GM23338 (cell line): ENCODE data around the gene LRRC4. TPM values are rescaled to one million over a fixed set of nuclear protein-coding genes. Genes with fewer than 3 reads are reported as not detected.
A peak's percentile ranks its signal among the peaks of the same experiment; 100 is the strongest.

Experiments used
- ATAC-seq: fragments of 200-7000 bp; cut with Tn5 transposase; 3 replicates; pipeline ENCODE4 v1.9.1; 2020
- DNase-seq: peaks from one replicate; pipeline ENCODE4 v3.0.0-alpha.2; 2015; ENCODE audit warnings: low spot score
- H2AFZ ChIP-seq: fragments of 200-600 bp; sonication (generic); 2 replicates; pipeline ENCODE4 v1.8.0; 2016; ENCODE audit warnings: antibody characterized with exemption, mild to moderate bottlenecking, moderate library complexity
- H3F3A ChIP-seq: fragments of 200-600 bp; sonication (generic); replicated peaks from 2 replicates; pipeline ENCODE4 v1.8.0; 2017; ENCODE audit warnings: antibody characterized with exemption, mixed run types, low read depth
- H3K27ac ChIP-seq: fragments of 200-600 bp; sonication (generic); 2 replicates; pipeline ENCODE4 v1.6.1; 2016; ENCODE audit warnings: low read depth
- H3K27me3 ChIP-seq: fragments of 200-600 bp; sonication (generic); 2 replicates; pipeline ENCODE4 v1.8.0; 2016; ENCODE audit warnings: mild to moderate bottlenecking, mixed run types, moderate library complexity; ENCODE audit not compliant: insufficient read depth
- H3K36me3 ChIP-seq: fragments of 200-600 bp; sonication (generic); 2 replicates; pipeline ENCODE4 v1.8.0; 2016; ENCODE audit warnings: mild to moderate bottlenecking; ENCODE audit not compliant: insufficient read depth
- H3K4me1 ChIP-seq: fragments of 200-600 bp; sonication (generic); 2 replicates; pipeline ENCODE4 v1.8.0; 2016; ENCODE audit warnings: mild to moderate bottlenecking, moderate library complexity; ENCODE audit not compliant: insufficient read depth
- H3K4me2 ChIP-seq: fragments of 200-600 bp; sonication (generic); 2 replicates; pipeline ENCODE4 v1.7.1; 2017; ENCODE audit warnings: mixed run types
- H3K4me3 ChIP-seq: fragments of 200-600 bp; sonication (generic); 2 replicates; pipeline ENCODE4 v1.6.1; 2016; ENCODE audit warnings: mixed run types
- H3K79me2 ChIP-seq: fragments of 200-600 bp; sonication (generic); replicated peaks from 2 replicates; pipeline ENCODE4 v1.8.0; 2017; ENCODE audit warnings: mild to moderate bottlenecking; ENCODE audit not compliant: insufficient read depth
- H3K9me2 ChIP-seq: fragments of 200-600 bp; sonication (generic); 2 replicates; pipeline ENCODE4 v1.8.0; 2017; ENCODE audit not compliant: insufficient read depth
- H4K20me1 ChIP-seq: fragments of 200-600 bp; sonication (generic); replicated peaks from 2 replicates; pipeline ENCODE4 v1.8.0; 2017; ENCODE audit warnings: mild to moderate bottlenecking; ENCODE audit not compliant: insufficient read depth
- H3K27ac Mint-ChIP-seq: 2 replicates; pipeline ENCODE4 v1.8.0; 2020; ENCODE audit warnings: inconsistent platforms, mild to moderate bottlenecking, moderate library complexity, mixed read lengths
- H3K27me3 Mint-ChIP-seq: 3 replicates; pipeline ENCODE4 v1.8.0; 2022; ENCODE audit warnings: low read depth, mild to moderate bottlenecking, moderate library complexity, mixed read lengths, inconsistent platforms; ENCODE audit not compliant: insufficient read depth, poor library complexity
- H3K36me3 Mint-ChIP-seq: 3 replicates; pipeline ENCODE4 v1.8.0; 2021; ENCODE audit warnings: low read depth, mild to moderate bottlenecking, inconsistent platforms, moderate library complexity, mixed read lengths
- H3K4me1 Mint-ChIP-seq: 3 replicates; pipeline ENCODE4 v1.8.0; 2020; ENCODE audit warnings: mild to moderate bottlenecking, inconsistent platforms, mixed read lengths
- H3K4me3 Mint-ChIP-seq: 3 replicates; pipeline ENCODE4 v1.8.0; 2021; ENCODE audit warnings: moderate library complexity, mild to moderate bottlenecking, inconsistent platforms, mixed read lengths
- H3K9me3 Mint-ChIP-seq: 3 replicates; pipeline ENCODE4 v1.8.0; 2020; ENCODE audit warnings: moderate library complexity, mild to moderate bottlenecking, inconsistent platforms, mixed read lengths
- CREB1 ChIP-seq: fragments of 250-450 bp; sonication (Bioruptor Pico); IDR thresholded peaks from 2 replicates; pipeline ENCODE4 v1.5.0; 2020; ENCODE audit warnings: low read depth, mild to moderate bottlenecking, moderate library complexity
- EZH2 ChIP-seq: fragments of 200-600 bp; sonication (generic); IDR thresholded peaks from one replicate; pipeline ENCODE4 v1.8.0; 2017; ENCODE audit warnings: antibody characterized with exemption, mild to moderate bottlenecking, low read depth; ENCODE audit not compliant: unreplicated experiment
- EZH2phosphoT487 ChIP-seq: fragments of 200-600 bp; sonication (generic); IDR thresholded peaks from one replicate; pipeline ENCODE4 v1.8.1; 2018; ENCODE audit warnings: antibody characterized with exemption; ENCODE audit not compliant: unreplicated experiment
- JUNB ChIP-seq: IDR thresholded peaks from one replicate; pipeline ENCODE4 v1.6.1; 2016; ENCODE audit warnings: antibody characterized with exemption; ENCODE audit not compliant: unreplicated experiment
- NANOG ChIP-seq: IDR thresholded peaks from 2 replicates; pipeline ENCODE4 v1.6.1; 2016; ENCODE audit warnings: antibody characterized with exemption, borderline replicate concordance
- POLR2AphosphoS5 ChIP-seq: IDR thresholded peaks from 2 replicates; pipeline ENCODE4 v1.6.1; 2016; ENCODE audit warnings: antibody characterized with exemption, low read depth
- STAT1 ChIP-seq: IDR thresholded peaks from one replicate; pipeline ENCODE4 v1.6.1; 2016; ENCODE audit warnings: antibody characterized with exemption; ENCODE audit not compliant: unreplicated experiment
- ZNF114 ChIP-seq: fragments of 250-450 bp; sonication (Bioruptor Pico); IDR thresholded peaks from 2 replicates; pipeline ENCODE4 v1.5.0; 2020; ENCODE audit warnings: mild to moderate bottlenecking, moderate library complexity
- ZNF331 ChIP-seq: fragments of 250-450 bp; sonication (Bioruptor Pico); IDR thresholded peaks from 2 replicates; pipeline ENCODE4 v1.5.0; 2020; ENCODE audit warnings: low read depth, mild to moderate bottlenecking, moderate library complexity
- polyA plus RNA-seq: library from polyadenylated mRNA; unstranded; fragments of >200 nt; fragmentation: Nextera tagmentation; extraction: Ambion mirVana; gene quantifications from 2 replicates; pipeline ENCODE4 v1.2.1, GENCODE V29; 2016
- total RNA-seq: library from RNA; depleted of rRNA; stranded (reverse); fragments of >200 nt; shearing (Covaris generic); gene quantifications from 2 replicates; pipeline ENCODE4 v1.2.3, GENCODE V29; 2014
- TF ChIP-seq, protein P1 (sequence below), 2 experiments: fragments of 200-600 bp in 1 of 2; sonication (generic) in 1 of 2; conservative IDR thresholded peaks; 2 replicates each; pipeline versions ENCODE4 v1.5.1 to v1.6.1; 2016 to 2017; ENCODE audit warnings: antibody characterized with exemption in 2 of 2, low read depth in 2 of 2, mild to moderate bottlenecking in 2 of 2, moderate library complexity in 1 of 2
- TF ChIP-seq, protein P2 (sequence below): IDR thresholded peaks from 2 replicates; pipeline ENCODE4 v1.6.1; 2016; ENCODE audit warnings: antibody characterized with exemption
- TF ChIP-seq, protein P3 (sequence below): IDR thresholded peaks from one replicate; pipeline ENCODE4 v1.6.1; 2018; ENCODE audit warnings: antibody characterized with exemption; ENCODE audit not compliant: unreplicated experiment

LRRC4 gene
- total and polyA plus RNA-seq, 2 experiments from 2014 or later: 1.9 to 5.2 TPM

DNA sequence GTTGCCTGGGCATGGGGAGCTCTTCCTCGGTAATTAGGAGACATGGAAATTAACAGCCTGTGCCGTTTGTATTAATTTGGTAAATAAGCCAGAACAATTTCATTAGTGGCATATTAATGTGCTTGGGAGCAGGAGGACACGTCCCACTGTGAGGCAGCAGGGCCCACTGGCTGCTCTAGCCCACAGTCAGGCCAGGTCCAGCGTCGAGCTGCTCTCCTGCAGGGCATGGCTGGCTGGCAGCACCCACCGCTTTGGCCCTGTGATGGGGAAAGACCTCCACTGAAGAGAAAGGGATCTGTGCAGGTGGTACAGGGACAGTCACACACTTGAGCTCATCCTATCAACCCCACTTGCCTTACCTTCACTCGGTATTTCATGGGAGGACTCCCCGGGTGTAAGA, 37.5 kb upstream of the LRRC4 start (continued):
- TF ChIP-seq, protein P1, sequence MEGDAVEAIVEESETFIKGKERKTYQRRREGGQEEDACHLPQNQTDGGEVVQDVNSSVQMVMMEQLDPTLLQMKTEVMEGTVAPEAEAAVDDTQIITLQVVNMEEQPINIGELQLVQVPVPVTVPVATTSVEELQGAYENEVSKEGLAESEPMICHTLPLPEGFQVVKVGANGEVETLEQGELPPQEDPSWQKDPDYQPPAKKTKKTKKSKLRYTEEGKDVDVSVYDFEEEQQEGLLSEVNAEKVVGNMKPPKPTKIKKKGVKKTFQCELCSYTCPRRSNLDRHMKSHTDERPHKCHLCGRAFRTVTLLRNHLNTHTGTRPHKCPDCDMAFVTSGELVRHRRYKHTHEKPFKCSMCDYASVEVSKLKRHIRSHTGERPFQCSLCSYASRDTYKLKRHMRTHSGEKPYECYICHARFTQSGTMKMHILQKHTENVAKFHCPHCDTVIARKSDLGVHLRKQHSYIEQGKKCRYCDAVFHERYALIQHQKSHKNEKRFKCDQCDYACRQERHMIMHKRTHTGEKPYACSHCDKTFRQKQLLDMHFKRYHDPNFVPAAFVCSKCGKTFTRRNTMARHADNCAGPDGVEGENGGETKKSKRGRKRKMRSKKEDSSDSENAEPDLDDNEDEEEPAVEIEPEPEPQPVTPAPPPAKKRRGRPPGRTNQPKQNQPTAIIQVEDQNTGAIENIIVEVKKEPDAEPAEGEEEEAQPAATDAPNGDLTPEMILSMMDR (conservative IDR thresholded peaks at IDR 0.05; ENCODE audit: low read depth in 2 of 2): no peak
- TF ChIP-seq STAT1 (no peak), CREB1 (CRISPR knock-in tag) (no peak), EZH2 (no peak), ZNF114 (CRISPR knock-in tag) (no peak), POLR2AphosphoS5 (no peak)
- TF ChIP-seq, protein P2, sequence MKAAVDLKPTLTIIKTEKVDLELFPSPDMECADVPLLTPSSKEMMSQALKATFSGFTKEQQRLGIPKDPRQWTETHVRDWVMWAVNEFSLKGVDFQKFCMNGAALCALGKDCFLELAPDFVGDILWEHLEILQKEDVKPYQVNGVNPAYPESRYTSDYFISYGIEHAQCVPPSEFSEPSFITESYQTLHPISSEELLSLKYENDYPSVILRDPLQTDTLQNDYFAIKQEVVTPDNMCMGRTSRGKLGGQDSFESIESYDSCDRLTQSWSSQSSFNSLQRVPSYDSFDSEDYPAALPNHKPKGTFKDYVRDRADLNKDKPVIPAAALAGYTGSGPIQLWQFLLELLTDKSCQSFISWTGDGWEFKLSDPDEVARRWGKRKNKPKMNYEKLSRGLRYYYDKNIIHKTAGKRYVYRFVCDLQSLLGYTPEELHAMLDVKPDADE: no peak

DNA sequence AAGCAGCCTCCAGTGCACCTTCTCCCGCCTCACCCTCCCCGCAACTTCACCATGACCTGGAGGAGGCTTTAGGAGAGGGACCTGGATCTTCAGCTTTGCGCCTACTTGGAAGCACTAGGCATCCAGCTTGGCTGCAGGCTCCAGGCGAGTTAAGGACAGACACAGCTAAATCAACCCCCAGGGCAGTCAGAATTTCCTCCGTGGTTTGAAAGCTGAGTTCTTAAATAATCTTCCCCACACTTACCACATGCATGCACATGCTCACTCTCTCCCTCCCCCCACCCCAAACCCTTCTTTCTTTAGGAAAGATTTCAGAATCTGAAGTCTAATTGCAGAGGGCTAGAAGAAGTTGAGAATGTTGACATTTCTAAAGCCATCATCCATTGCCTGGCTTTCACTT, 36.7 kb upstream of the LRRC4 start:
- Histone ChIP-seq H3K27ac (no peak overlapping the region), H3K79me2 (no peaks in the 10 kb centered on the region), H3K9me2 (no peaks in the 10 kb centered on the region), H3K4me3 (no peak overlapping the region), H4K20me1 (peaks cover 4% of the 10 kb centered on the region), H3K4me2 (no peak overlapping the region), H3K27me3 (no peaks in the 10 kb centered on the region), H3F3A (no peaks in the 10 kb centered on the region), H3K4me1 (no peaks in the 10 kb centered on the region), H3K36me3 (no peaks in the 10 kb centered on the region), H2AFZ (no peak overlapping the region)
- ATAC-seq (no peak), DNase-seq (no peak)
- H3K9me3 Mint-ChIP-seq: no peaks in the 10 kb centered on the region
- H3K4me1 Mint-ChIP-seq: peaks cover 20% of the 10 kb centered on the region
- no peak overlapping the region for H3K4me3 Mint-ChIP-seq
- peaks cover 14% of the 10 kb centered on the region for H3K27me3 Mint-ChIP-seq
- H3K27ac Mint-ChIP-seq: 0 out of 2 replicates have a peak overlapping the region, but pooled peaks have one; percentile 12
- H3K36me3 Mint-ChIP-seq: no peaks in the 10 kb centered on the region; the same call in 2 of the 3 replicates
- no peak for TF ChIP-seq STAT1
- TF ChIP-seq, protein P3, sequence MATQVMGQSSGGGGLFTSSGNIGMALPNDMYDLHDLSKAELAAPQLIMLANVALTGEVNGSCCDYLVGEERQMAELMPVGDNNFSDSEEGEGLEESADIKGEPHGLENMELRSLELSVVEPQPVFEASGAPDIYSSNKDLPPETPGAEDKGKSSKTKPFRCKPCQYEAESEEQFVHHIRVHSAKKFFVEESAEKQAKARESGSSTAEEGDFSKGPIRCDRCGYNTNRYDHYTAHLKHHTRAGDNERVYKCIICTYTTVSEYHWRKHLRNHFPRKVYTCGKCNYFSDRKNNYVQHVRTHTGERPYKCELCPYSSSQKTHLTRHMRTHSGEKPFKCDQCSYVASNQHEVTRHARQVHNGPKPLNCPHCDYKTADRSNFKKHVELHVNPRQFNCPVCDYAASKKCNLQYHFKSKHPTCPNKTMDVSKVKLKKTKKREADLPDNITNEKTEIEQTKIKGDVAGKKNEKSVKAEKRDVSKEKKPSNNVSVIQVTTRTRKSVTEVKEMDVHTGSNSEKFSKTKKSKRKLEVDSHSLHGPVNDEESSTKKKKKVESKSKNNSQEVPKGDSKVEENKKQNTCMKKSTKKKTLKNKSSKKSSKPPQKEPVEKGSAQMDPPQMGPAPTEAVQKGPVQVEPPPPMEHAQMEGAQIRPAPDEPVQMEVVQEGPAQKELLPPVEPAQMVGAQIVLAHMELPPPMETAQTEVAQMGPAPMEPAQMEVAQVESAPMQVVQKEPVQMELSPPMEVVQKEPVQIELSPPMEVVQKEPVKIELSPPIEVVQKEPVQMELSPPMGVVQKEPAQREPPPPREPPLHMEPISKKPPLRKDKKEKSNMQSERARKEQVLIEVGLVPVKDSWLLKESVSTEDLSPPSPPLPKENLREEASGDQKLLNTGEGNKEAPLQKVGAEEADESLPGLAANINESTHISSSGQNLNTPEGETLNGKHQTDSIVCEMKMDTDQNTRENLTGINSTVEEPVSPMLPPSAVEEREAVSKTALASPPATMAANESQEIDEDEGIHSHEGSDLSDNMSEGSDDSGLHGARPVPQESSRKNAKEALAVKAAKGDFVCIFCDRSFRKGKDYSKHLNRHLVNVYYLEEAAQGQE: no peak
- no peak for TF ChIP-seq JUNB
- TF ChIP-seq NANOG: no peak
- TF ChIP-seq POLR2AphosphoS5: no peak
- no peak for TF ChIP-seq CREB1 (CRISPR knock-in tag)
- TF ChIP-seq, protein P1 (conservative IDR thresholded peaks at IDR 0.05; ENCODE audit: low read depth in 2 of 2): no peak
- TF ChIP-seq EZH2: no peak
- TF ChIP-seq EZH2phosphoT487: no peak
- TF ChIP-seq ZNF114 (CRISPR knock-in tag): no peak
- TF ChIP-seq ZNF331 (CRISPR knock-in tag): no peak
- TF ChIP-seq, protein P2: no peak
